ENCODE measurements around the gene PITPNC1. TPM values are rescaled to one million over a fixed set of nuclear protein-coding genes. Genes with fewer than 3 reads are reported as not detected.
"Not testable (repeated sequence)": the region's sequence is repeated elsewhere in the genome, so short reads cannot be mapped to it uniquely, and the experiment has no call there.

Gene PITPNC1
- total RNA-seq, 1 donor from 2014 or later = 13.0 TPM

DNA sequence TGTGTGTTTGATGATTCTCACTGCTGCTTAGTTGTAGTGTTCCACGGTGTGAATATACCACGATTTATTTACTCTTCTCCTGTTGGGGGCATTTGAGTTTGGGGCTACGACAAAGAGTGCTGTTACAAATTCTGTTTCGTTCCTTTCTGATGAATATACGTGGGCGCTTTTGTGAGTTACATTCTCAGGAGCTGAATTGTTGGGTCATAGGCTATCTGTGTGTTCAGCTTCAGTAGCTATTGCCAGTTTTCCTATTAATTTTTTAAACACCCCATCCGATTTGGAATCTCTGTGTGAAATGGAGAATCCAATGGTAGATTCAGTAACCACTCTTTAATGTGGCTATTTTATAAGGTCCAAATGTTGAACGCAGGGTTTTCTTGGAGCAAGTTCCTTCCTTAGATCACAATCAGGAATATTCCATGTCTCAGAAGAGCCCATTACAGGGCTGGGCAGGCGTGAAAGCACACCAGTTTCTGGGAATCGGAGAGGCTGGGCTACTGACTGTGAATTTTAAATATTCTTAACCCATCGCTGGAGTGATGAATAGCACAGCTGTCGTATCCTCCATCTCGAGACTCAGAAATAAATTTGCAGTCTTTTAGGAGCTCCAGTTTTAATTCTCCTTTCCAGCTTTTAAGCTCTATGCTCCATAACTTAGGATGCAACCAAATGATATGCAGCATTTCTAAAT is 115.9 kb downstream of the PITPNC1 start:
- no peaks in the 10 kb centered on the region for H3K27me3 ChIP-seq (ENCODE audit: control insufficient read depth, insufficient read depth, low read length)
- no peaks in the 10 kb centered on the region for H3K36me3 ChIP-seq (ENCODE audit: control insufficient read depth, insufficient read depth, low read length)
- no peak overlapping the region for H3K4me3 ChIP-seq (ENCODE audit: low read depth, low read length)
- no peak for DNase-seq (ENCODE audit: low read depth)
- TF ChIP-seq, protein P1, sequence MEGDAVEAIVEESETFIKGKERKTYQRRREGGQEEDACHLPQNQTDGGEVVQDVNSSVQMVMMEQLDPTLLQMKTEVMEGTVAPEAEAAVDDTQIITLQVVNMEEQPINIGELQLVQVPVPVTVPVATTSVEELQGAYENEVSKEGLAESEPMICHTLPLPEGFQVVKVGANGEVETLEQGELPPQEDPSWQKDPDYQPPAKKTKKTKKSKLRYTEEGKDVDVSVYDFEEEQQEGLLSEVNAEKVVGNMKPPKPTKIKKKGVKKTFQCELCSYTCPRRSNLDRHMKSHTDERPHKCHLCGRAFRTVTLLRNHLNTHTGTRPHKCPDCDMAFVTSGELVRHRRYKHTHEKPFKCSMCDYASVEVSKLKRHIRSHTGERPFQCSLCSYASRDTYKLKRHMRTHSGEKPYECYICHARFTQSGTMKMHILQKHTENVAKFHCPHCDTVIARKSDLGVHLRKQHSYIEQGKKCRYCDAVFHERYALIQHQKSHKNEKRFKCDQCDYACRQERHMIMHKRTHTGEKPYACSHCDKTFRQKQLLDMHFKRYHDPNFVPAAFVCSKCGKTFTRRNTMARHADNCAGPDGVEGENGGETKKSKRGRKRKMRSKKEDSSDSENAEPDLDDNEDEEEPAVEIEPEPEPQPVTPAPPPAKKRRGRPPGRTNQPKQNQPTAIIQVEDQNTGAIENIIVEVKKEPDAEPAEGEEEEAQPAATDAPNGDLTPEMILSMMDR (IDR thresholded peaks at IDR 0.05; ENCODE audit: insufficient read depth, low read length, poor library complexity, severe bottlenecking) = no peak

DNA sequence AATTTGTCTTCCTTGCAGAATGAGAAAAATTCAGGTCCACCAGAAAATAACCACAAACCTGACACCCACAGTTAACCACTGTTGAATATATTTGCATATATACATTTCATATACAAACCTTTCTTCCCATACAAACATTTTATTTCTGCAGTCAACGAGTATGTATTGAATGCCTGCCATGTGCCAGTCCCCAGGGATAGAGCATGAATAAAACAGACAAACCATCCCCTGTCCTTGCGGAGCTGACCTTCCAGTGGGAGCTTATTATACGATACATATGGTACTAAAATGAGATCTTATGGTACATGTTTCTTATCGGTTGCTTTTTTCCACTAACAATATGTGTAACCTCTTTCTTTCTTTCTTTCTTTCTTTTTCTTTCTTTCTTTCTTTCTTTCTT is 116.7 kb downstream of the PITPNC1 start:
- Histone ChIP-seq H3K27me3 (ENCODE audit: control insufficient read depth, insufficient read depth, low read length) (no peaks in the 10 kb centered on the region), H3K36me3 (ENCODE audit: control insufficient read depth, insufficient read depth, low read length) (no peaks in the 10 kb centered on the region), H3K4me3 (ENCODE audit: low read depth, low read length) (no peak overlapping the region)
- DNase-seq (ENCODE audit: low read depth) = no peak
- TF ChIP-seq, protein P1 (IDR thresholded peaks at IDR 0.05; ENCODE audit: insufficient read depth, low read length, poor library complexity, severe bottlenecking) = no peak

DNA sequence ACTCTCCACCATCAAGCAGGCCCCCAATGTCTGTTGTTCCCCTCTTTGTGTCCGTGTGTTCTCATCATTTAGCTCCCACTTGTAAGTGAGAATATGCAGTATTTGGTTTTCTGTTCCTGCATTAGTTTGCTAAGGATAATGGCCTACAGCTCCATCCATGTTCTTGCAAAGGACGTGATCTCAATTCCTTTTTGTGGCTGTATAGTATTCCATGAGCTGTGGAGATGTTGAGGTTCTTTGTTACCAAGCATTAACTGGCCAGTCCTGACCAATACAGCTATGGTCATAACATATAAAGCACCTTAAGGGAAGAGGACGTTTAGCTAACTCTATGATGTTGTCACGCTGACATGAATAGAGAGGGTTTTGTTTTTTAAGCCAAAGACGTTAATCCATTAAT is 118.5 kb downstream of the PITPNC1 start:
- H3K4me3 ChIP-seq (ENCODE audit: low read depth, low read length); H3K27me3 ChIP-seq (ENCODE audit: control insufficient read depth, insufficient read depth, low read length); DNase-seq (ENCODE audit: low read depth); H3K36me3 ChIP-seq (ENCODE audit: control insufficient read depth, insufficient read depth, low read length): not testable (repeated sequence)

DNA sequence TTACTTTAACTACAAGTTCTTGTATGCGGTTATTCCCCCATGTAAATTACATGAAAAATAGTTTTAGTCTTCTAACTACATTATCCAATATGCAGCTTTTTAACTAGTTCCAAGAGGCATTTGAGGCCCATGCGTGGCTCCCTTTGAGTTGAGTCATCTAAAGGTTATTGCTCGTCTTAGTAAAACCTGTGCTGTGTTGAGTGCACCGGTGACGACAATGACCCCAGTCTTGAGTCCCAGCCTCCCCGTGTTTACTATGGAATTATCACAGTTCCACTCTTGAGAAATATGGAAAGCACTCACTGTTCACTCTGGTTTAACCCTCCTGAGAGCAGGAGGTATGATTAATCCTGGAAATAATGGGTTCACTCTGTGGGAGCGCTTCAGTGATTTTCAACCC is 119.2 kb downstream of the PITPNC1 start:
- DNase-seq (ENCODE audit: low read depth) = no peak
- no peaks in the 10 kb centered on the region for H3K27me3 ChIP-seq (ENCODE audit: control insufficient read depth, insufficient read depth, low read length)
- TF ChIP-seq, protein P1 (IDR thresholded peaks at IDR 0.05; ENCODE audit: insufficient read depth, low read length, poor library complexity, severe bottlenecking) = no peak

DNA sequence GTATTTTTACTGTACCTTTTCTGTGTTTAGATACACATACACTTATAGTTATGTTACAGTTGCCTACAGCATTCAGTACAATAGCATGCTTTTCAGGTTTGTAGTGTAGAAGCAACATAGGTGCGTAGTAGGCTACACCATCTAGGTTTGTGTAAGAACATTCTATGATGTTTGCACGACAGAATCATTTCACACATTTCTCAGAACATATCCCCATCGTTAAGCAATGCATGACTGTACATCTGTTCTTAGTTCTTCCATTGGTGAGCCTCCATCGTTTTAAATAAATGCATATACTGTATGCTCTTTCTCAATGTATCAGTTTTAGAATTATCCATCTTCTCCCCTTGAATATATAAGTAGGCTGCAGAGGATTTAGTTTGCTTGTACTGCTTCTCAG is 122.6 kb downstream of the PITPNC1 start:
- H3K4me3 ChIP-seq (ENCODE audit: low read depth, low read length) = no peak overlapping the region
- H3K27me3 ChIP-seq (ENCODE audit: control insufficient read depth, insufficient read depth, low read length) = no peaks in the 10 kb centered on the region
- no peak for DNase-seq (ENCODE audit: low read depth)
- TF ChIP-seq, protein P1 (IDR thresholded peaks at IDR 0.05; ENCODE audit: insufficient read depth, low read length, poor library complexity, severe bottlenecking) = no peak
- H3K36me3 ChIP-seq (ENCODE audit: control insufficient read depth, insufficient read depth, low read length) = no peaks in the 10 kb centered on the region

More for the DNA sequence above, 119.2 kb downstream of the PITPNC1 start:
- Histone ChIP-seq H3K36me3 (ENCODE audit: control insufficient read depth, insufficient read depth, low read length) (no peaks in the 10 kb centered on the region), H3K4me3 (ENCODE audit: low read depth, low read length) (no peak overlapping the region)

DNA sequence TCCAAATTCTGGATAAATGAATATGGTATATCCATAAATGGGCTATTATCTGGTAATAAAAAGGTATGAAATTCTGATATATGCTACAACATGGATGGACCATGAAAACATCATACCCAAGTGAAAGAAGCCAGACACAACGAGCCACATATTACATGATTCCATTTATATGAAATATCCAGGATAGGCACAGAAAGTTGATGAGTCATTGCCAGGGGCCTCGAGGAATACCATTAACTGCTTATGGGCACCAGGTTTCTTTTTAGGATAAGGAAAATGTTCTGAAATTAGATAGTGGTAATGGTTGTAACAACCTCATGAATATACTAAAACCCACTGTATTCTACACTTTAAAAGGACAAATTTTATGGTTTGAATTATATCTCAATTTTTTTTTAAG is 123.2 kb downstream of the PITPNC1 start:
- TF ChIP-seq, protein P1 (IDR thresholded peaks at IDR 0.05; ENCODE audit: insufficient read depth, low read length, poor library complexity, severe bottlenecking) = no peak
- no peak for DNase-seq (ENCODE audit: low read depth)
- no peaks in the 10 kb centered on the region for H3K27me3 ChIP-seq (ENCODE audit: control insufficient read depth, insufficient read depth, low read length)
- H3K36me3 ChIP-seq (ENCODE audit: control insufficient read depth, insufficient read depth, low read length) = no peaks in the 10 kb centered on the region
- H3K4me3 ChIP-seq (ENCODE audit: low read depth, low read length) = no peak overlapping the region

Measured in kidney epithelial cell (primary cell).